H1 (cell line): ENCODE results near the gene RSAD1.

Source experiments
- GABPA ChIP-seq: IDR thresholded peaks from 2 replicates; pipeline ENCODE4 v1.6.1; 2011; ENCODE audit warnings: mild to moderate bottlenecking, low read length, moderate library complexity, borderline replicate concordance; ENCODE audit not compliant: insufficient read depth
- POLR2A ChIP-seq, 2 experiments: IDR thresholded peaks; 1 replicate in 1 of 2; 2 replicates in 1 of 2; pipeline ENCODE4 v1.6.1; 2011; ENCODE audit warnings: low read depth in 2 of 2, low read length in 2 of 2, mild to moderate bottlenecking in 2 of 2; ENCODE audit errors: control extremely low read depth in 1 of 2
- RFX5 ChIP-seq: IDR thresholded peaks from 2 replicates; pipeline ENCODE4 v1.6.1; 2011; ENCODE audit warnings: low read depth, low read length, improper control_type of control experiment, borderline replicate concordance
- USF2 ChIP-seq: IDR thresholded peaks from 2 replicates; pipeline ENCODE4 v1.6.1; 2011; ENCODE audit warnings: low read length, improper control_type of control experiment
- TF ChIP-seq, protein P1 (sequence below), 3 experiments: IDR thresholded peaks; 1 replicate in 2 of 3; 2 replicates in 1 of 3; pipeline versions ENCODE4 v1.5.1 to v1.6.1; 2011; ENCODE audit warnings: low read length in 3 of 3, mild to moderate bottlenecking in 3 of 3, inconsistent platforms in 2 of 3, low read depth in 1 of 3, moderate library complexity in 1 of 3; ENCODE audit not compliant: insufficient read depth in 1 of 3; ENCODE audit errors: control extremely low read depth in 1 of 3

DNA sequence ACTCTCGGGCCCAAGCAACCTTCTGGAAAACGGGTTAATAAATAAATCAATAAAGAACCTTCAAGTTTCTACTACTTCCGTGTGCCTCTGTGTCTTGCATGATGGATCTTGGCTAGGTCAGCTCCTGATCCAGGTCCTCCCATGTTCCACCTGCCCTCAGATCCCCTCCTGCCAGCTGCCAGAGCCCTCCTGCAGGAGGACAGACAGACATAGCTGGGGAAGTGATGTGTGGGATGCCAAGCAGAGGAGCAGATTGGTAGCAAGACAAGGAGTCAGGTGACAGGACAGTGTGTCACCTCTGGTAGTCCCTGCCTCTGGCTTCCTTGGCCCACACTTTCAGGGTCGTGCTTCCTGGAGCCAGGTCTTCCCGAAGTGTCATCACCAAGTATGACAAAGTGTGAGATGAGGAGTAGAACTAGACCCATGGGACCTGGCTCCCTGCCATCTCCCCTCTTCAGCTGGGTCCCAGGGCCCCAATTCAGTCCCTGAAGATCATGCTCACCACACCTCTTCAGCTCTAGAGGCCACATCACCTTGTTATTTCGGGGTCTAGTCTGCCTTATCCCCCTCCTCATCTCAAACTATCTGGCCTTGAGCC lies 52.9 kb downstream of the RSAD1 start:
- no peak for TF ChIP-seq POLR2A (IDR thresholded peaks at IDR 0.05; ENCODE audit: control extremely low read depth in 1 of 2, low read depth in 2 of 2, low read length in 2 of 2)
- TF ChIP-seq, protein P1, sequence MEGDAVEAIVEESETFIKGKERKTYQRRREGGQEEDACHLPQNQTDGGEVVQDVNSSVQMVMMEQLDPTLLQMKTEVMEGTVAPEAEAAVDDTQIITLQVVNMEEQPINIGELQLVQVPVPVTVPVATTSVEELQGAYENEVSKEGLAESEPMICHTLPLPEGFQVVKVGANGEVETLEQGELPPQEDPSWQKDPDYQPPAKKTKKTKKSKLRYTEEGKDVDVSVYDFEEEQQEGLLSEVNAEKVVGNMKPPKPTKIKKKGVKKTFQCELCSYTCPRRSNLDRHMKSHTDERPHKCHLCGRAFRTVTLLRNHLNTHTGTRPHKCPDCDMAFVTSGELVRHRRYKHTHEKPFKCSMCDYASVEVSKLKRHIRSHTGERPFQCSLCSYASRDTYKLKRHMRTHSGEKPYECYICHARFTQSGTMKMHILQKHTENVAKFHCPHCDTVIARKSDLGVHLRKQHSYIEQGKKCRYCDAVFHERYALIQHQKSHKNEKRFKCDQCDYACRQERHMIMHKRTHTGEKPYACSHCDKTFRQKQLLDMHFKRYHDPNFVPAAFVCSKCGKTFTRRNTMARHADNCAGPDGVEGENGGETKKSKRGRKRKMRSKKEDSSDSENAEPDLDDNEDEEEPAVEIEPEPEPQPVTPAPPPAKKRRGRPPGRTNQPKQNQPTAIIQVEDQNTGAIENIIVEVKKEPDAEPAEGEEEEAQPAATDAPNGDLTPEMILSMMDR (IDR thresholded peaks at IDR 0.05; ENCODE audit: control extremely low read depth in 1 of 3, insufficient read depth in 1 of 3, low read depth in 1 of 3, low read length in 3 of 3): no peak
- no peak for TF ChIP-seq GABPA
- no peak for TF ChIP-seq RFX5
- no peak for TF ChIP-seq USF2
